Neural cell (in vitro differentiated cells): ENCODE measurements around the gene ZHX3. TPM values are rescaled to one million over a fixed set of nuclear protein-coding genes. Genes with fewer than 3 reads are reported as not detected.

ENCODE experiments used
- H2AFZ ChIP-seq: fragments of 200-600, 300-800 bp; sonication (generic), shearing (Covaris generic); 2 replicates; pipeline ENCODE4 v1.6.0; 2014; ENCODE audit warnings: low read depth, mild to moderate bottlenecking, antibody characterized with exemption, low read length, moderate library complexity
- H3F3A ChIP-seq: fragments of 200-600 bp; shearing (Covaris generic); 2 replicates; pipeline ENCODE4 v1.6.1; 2016; ENCODE audit warnings: mild to moderate bottlenecking, moderate library complexity, mixed read lengths, antibody characterized with exemption, low read length; ENCODE audit not compliant: insufficient read depth, poor library complexity, severe bottlenecking
- H3K27ac ChIP-seq: fragments of 200-600, 300-800 bp; sonication (generic), shearing (Covaris generic); 2 replicates; pipeline ENCODE4 v1.5.1; 2014; ENCODE audit warnings: mild to moderate bottlenecking, low read length, moderate library complexity
- H3K27me3 ChIP-seq: fragments of 300-800, 200-600 bp; sonication (generic), shearing (Covaris generic); 2 replicates; pipeline ENCODE4 v1.6.0; 2014; ENCODE audit warnings: mild to moderate bottlenecking, low read depth, low read length, moderate library complexity; ENCODE audit not compliant: insufficient read depth
- H3K36me3 ChIP-seq: fragments of 300-800, 200-600 bp; sonication (generic), shearing (Covaris generic); 2 replicates; pipeline ENCODE4 v1.5.1; 2014; ENCODE audit warnings: mild to moderate bottlenecking, antibody characterized with exemption, low read length, moderate library complexity; ENCODE audit not compliant: insufficient read depth
- H3K4me2 ChIP-seq: fragments of 300-800, 200-600 bp; sonication (generic), shearing (Covaris generic); 2 replicates; pipeline ENCODE4 v1.6.0; 2014; ENCODE audit warnings: mild to moderate bottlenecking, low read length
- H3K4me3 ChIP-seq: fragments of 300-800, 200-600 bp; sonication (generic), shearing (Covaris generic); 2 replicates; pipeline ENCODE4 v1.5.1; 2014; ENCODE audit warnings: mild to moderate bottlenecking, low read length, moderate library complexity
- H3K79me2 ChIP-seq: fragments of 200-600 bp; shearing (Covaris generic); replicated peaks from 2 replicates; pipeline ENCODE4 v1.6.0; 2014; ENCODE audit warnings: mild to moderate bottlenecking, low read length, moderate library complexity; ENCODE audit not compliant: insufficient read depth
- H3K9ac ChIP-seq: fragments of 300-800, 200-600 bp; sonication (generic), shearing (Covaris generic); 2 replicates; pipeline ENCODE4 v1.6.1; 2016; ENCODE audit warnings: mild to moderate bottlenecking, low read length, mixed read lengths
- H3K9me2 ChIP-seq: fragments of 200-600 bp; shearing (Covaris generic); 2 replicates; pipeline ENCODE4 v1.6.1; 2016; ENCODE audit warnings: mild to moderate bottlenecking, low read length, mixed read lengths; ENCODE audit not compliant: insufficient read depth
- H3K9me3 ChIP-seq: fragments of 200-600, 300-800 bp; sonication (generic), shearing (Covaris generic); 2 replicates; pipeline ENCODE4 v1.6.1; 2016; ENCODE audit warnings: mild to moderate bottlenecking, mixed run types, low read length, moderate library complexity, mixed read lengths
- H4K20me1 ChIP-seq: fragments of 200-600 bp; shearing (Covaris generic); 2 replicates; pipeline ENCODE4 v1.6.1; 2016; ENCODE audit warnings: mild to moderate bottlenecking, mixed run types; ENCODE audit not compliant: insufficient read depth
- CTCF ChIP-seq: fragments of 450-650 bp; IDR thresholded peaks from 2 replicates; pipeline ENCODE4 v1.5.1; 2014; ENCODE audit warnings: antibody characterized with exemption, mild to moderate bottlenecking, moderate library complexity; ENCODE audit not compliant: poor library complexity, severe bottlenecking
- EP300 ChIP-seq: fragments of 450-650 bp; conservative IDR thresholded peaks from 2 replicates; pipeline ENCODE4 v1.6.1; 2014; ENCODE audit warnings: antibody characterized with exemption, mild to moderate bottlenecking, moderate library complexity; ENCODE audit not compliant: poor library complexity, severe bottlenecking
- EZH2 ChIP-seq: fragments of 200-600, 300-800 bp; shearing (Covaris generic), sonication (generic); IDR thresholded peaks from 2 replicates; pipeline ENCODE4 v1.6.1; 2014; ENCODE audit warnings: antibody characterized with exemption, low read length, borderline replicate concordance, mild to moderate bottlenecking; ENCODE audit not compliant: insufficient read depth, poor library complexity, severe bottlenecking
- MXI1 ChIP-seq: fragments of 450-650 bp; conservative IDR thresholded peaks from 2 replicates; pipeline ENCODE4 v1.6.1; 2014; ENCODE audit warnings: antibody characterized with exemption, mild to moderate bottlenecking; ENCODE audit not compliant: poor library complexity, severe bottlenecking
- POLR2AphosphoS5 ChIP-seq: IDR thresholded peaks from 2 replicates; pipeline ENCODE4 v1.6.1; 2012
- RAD21 ChIP-seq: fragments of 450-650 bp; conservative IDR thresholded peaks from 2 replicates; pipeline ENCODE4 v1.6.1; 2014; ENCODE audit warnings: antibody characterized with exemption, mild to moderate bottlenecking, moderate library complexity
- REST ChIP-seq: IDR thresholded peaks from 2 replicates; pipeline ENCODE4 v1.6.1; 2012; ENCODE audit warnings: borderline replicate concordance
- SMC3 ChIP-seq: fragments of 450-650 bp; conservative IDR thresholded peaks from 2 replicates; pipeline ENCODE4 v1.6.1; 2014; ENCODE audit warnings: antibody characterized with exemption, mild to moderate bottlenecking, moderate library complexity; ENCODE audit not compliant: poor library complexity
- TAF1 ChIP-seq: IDR thresholded peaks from 2 replicates; pipeline ENCODE4 v1.6.1; 2012; ENCODE audit warnings: low read depth
- polyA plus RNA-seq: library from polyadenylated mRNA; depleted of rRNA; stranded (reverse); fragments of >200 nt; gene quantifications from 2 replicates; pipeline ENCODE4 v1.2.3, GENCODE V29; 2014
- small RNA-seq, 3 experiments: library from RNA; depleted of rRNA; stranded (forward); fragments of <200 nt; gene quantifications; one replicate each; pipeline ENCODE3, GENCODE V24; 2012

Gene ZHX3
- polyA plus RNA-seq, 1 donor from 2014 or later: 10.3 TPM

GRCh38 chr20:41131594-41132387, 185.7 kb downstream of the ZHX3 start:
- Histone ChIP-seq H3K27me3 (no peaks in the 10 kb centered on the region), H2AFZ (no peak overlapping the region), H3F3A (no peaks in the 10 kb centered on the region), H3K9me2 (no peaks in the 10 kb centered on the region), H4K20me1 (no peaks in the 10 kb centered on the region), H3K9me3 (no peaks in the 10 kb centered on the region), H3K9ac (no peak overlapping the region), H3K79me2 (no peaks in the 10 kb centered on the region), H3K4me2 (no peak overlapping the region), H3K4me3 (no peak overlapping the region), H3K27ac (no peak overlapping the region), H3K36me3 (peaks cover under 1% of the 10 kb centered on the region)
- TF ChIP-seq RAD21 (no peak), EP300 (no peak), TAF1 (no peak), POLR2AphosphoS5 (no peak), EZH2 (no peak), CTCF (no peak), MXI1 (no peak), SMC3 (no peak), REST (no peak)

Small RNA genes within 50 kb of the gene (small RNA-seq; reads per million reads assigned to genes)
- 0 reads per million in 3 experiments for gene AL022394.1
- gene MIR6871: 0 to 1.4 (median 0.69) reads per million in 3 experiments
- 0 reads per million in 3 experiments for gene RN7SL615P

Other genes starting within 250 kb of the ZHX3 start
- gene PLCG1, start 180.2 kb downstream of the ZHX3 start, polyA plus RNA-seq: 164 and 243 TPM in 2 replicates
- 0.44 TPM in 1 of 2 replicates, not detected in the other for gene LPIN3, start 23.1 kb upstream of the ZHX3 start, polyA plus RNA-seq
- gene EMILIN3, start 49.1 kb upstream of the ZHX3 start, polyA plus RNA-seq: 0.30 and 0.86 TPM in 2 replicates